ENCODE data around the gene VSTM1.
"Not testable (repeated sequence)": the region's sequence is repeated elsewhere in the genome, so short reads cannot be mapped to it uniquely, and the experiment has no call there.

VSTM1 gene

GRCh38 chr19:54069470-54069869 is 5.8 kb upstream of the VSTM1 start:
- no peak for DNase-seq

GRCh38 chr19:54062643-54063042 is 1.1 kb downstream of the VSTM1 start:
- no peak for DNase-seq

GRCh38 chr19:54047616-54048015 is 16.1 kb downstream of the VSTM1 start:
- no peak for DNase-seq

GRCh38 chr19:54045771-54046170 is 17.9 kb downstream of the VSTM1 start:
- DNase-seq: no peak

GRCh38 chr19:54042989-54043388 is 20.7 kb downstream of the VSTM1 start:
- DNase-seq: no peak

GRCh38 chr19:54041969-54042606 is 21.6 kb downstream of the VSTM1 start:
- DNase-seq: no peak

GRCh38 chr19:54040003-54040402 is 23.7 kb downstream of the VSTM1 start:
- DNase-seq: no peak

- not testable (repeated sequence) for DNase-seq
Observed at GRCh38 chr19:54036542-54036941, 27.2 kb downstream of the VSTM1 start.

GRCh38 chr19:54035215-54036178 is 28.2 kb downstream of the VSTM1 start:
- no peak for DNase-seq

GRCh38 chr19:54030895-54031586 is 32.7 kb downstream of the VSTM1 start:
- peak; percentile 42 for DNase-seq

- peak; percentile 67 for DNase-seq
Observed at GRCh38 chr19:54029930-54030490, 33.7 kb downstream of the VSTM1 start.

GRCh38 chr19:54029301-54029700 is 34.4 kb downstream of the VSTM1 start:
- no peak for DNase-seq

GRCh38 chr19:54026656-54027055 is 37.0 kb downstream of the VSTM1 start:
- DNase-seq: no peak

GRCh38 chr19:54024660-54025059 is 39.0 kb downstream of the VSTM1 start:
- no peak for DNase-seq

GRCh38 chr19:54023191-54023590 is 40.5 kb downstream of the VSTM1 start:
- no peak for DNase-seq

GRCh38 chr19:54021932-54022331 is 41.8 kb downstream of the VSTM1 start:
- DNase-seq: no peak

GRCh38 chr19:54021363-54021762 is 42.3 kb downstream of the VSTM1 start:
- no peak for DNase-seq

- no peak for DNase-seq
Observed at GRCh38 chr19:54017261-54017660, 46.4 kb downstream of the VSTM1 start.

GRCh38 chr19:54014920-54015560 is 48.7 kb downstream of the VSTM1 start:
- peak; percentile 27 for DNase-seq

- no peak for DNase-seq
Observed at GRCh38 chr19:54013866-54014265, 49.8 kb downstream of the VSTM1 start.

- DNase-seq: no peak
Observed at GRCh38 chr19:54011507-54012211, 52.0 kb downstream of the VSTM1 start.

- DNase-seq: no peak
Observed at GRCh38 chr19:54010474-54010873, 53.2 kb downstream of the VSTM1 start.

Data from NCI-H2227 treated with DMSO at 0.1 percent for 48 hours (cell line).